HepG2 (cell line): ENCODE results near the gene TCEA3. TPM values are rescaled to one million over a fixed set of nuclear protein-coding genes. Genes with fewer than 3 reads are reported as not detected.
A peak's percentile ranks its signal among the peaks of the same experiment; 100 is the strongest.

ENCODE experiments used
- HMGXB3 ChIP-seq: sonication (generic); formaldehyde crosslinking; IDR thresholded peaks from 2 replicates; pipeline ENCODE4 v1.4.0; 2020; ENCODE audit warnings: missing genetic modification reagents, borderline replicate concordance
- IKZF1 ChIP-seq: fragments of 450-650 bp; IDR thresholded peaks from 2 replicates; pipeline ENCODE4 v1.7.1; 2016
- MED1 ChIP-seq: sonication (generic); formaldehyde crosslinking; IDR thresholded peaks from 2 replicates; pipeline ENCODE4 v1.4.0; 2020; ENCODE audit warnings: missing genetic modification reagents
- MTERF4 ChIP-seq: sonication (generic); formaldehyde crosslinking; IDR thresholded peaks from 2 replicates; pipeline ENCODE4 v1.8.0; 2023; ENCODE audit warnings: mild to moderate bottlenecking, missing genetic modification reagents
- MXD3 ChIP-seq: IDR thresholded peaks from 2 replicates; pipeline ENCODE4 v1.6.1; 2016; ENCODE audit warnings: mild to moderate bottlenecking, missing biosample characterization, missing genetic modification reagents
- NFIC ChIP-seq: IDR thresholded peaks from 2 replicates; pipeline ENCODE4 v1.6.1; 2012; ENCODE audit warnings: mild to moderate bottlenecking, low read length, inconsistent platforms
- NKX3-1 ChIP-seq: sonication (generic); formaldehyde crosslinking; IDR thresholded peaks from 2 replicates; pipeline ENCODE4 v1.5.0; 2020; ENCODE audit warnings: missing genetic modification reagents
- PBX2 ChIP-seq: IDR thresholded peaks from 2 replicates; pipeline ENCODE4 v1.6.1; 2016; ENCODE audit warnings: control low read depth
- RCOR2 ChIP-seq: IDR thresholded peaks from 2 replicates; pipeline ENCODE4 v1.6.1; 2016; ENCODE audit warnings: missing biosample characterization, missing genetic modification reagents
- SMARCE1 ChIP-seq: fragments of 450-650 bp; IDR thresholded peaks from 2 replicates; pipeline ENCODE4 v1.6.1; 2017; ENCODE audit warnings: borderline replicate concordance
- SNAPC5 ChIP-seq: sonication (generic); formaldehyde crosslinking; IDR thresholded peaks from 2 replicates; pipeline ENCODE4 v1.8.1; 2023; ENCODE audit warnings: mild to moderate bottlenecking, missing genetic modification reagents, borderline replicate concordance
- TFAP4 ChIP-seq: sonication (generic); IDR thresholded peaks from 2 replicates; pipeline ENCODE4 v1.6.1; 2016; ENCODE audit warnings: low read depth, borderline replicate concordance
- ZBTB43 ChIP-seq: sonication (generic); formaldehyde crosslinking; conservative IDR thresholded peaks from 2 replicates; pipeline ENCODE4 v1.4.0; 2020; ENCODE audit warnings: missing genetic modification reagents
- ZNF333 ChIP-seq: sonication (generic); formaldehyde crosslinking; IDR thresholded peaks from 2 replicates; pipeline ENCODE4 v1.4.0; 2020; ENCODE audit warnings: mild to moderate bottlenecking, missing genetic modification reagents, borderline replicate concordance
- ZNF414 ChIP-seq: sonication (generic); formaldehyde crosslinking; IDR thresholded peaks from 2 replicates; pipeline ENCODE4 v1.5.0; 2020; ENCODE audit warnings: missing genetic modification reagents
- ZNF510 ChIP-seq: sonication (generic); formaldehyde crosslinking; IDR thresholded peaks from 2 replicates; pipeline ENCODE4 v1.4.0; 2020; ENCODE audit warnings: low read depth, mild to moderate bottlenecking, missing genetic modification reagents
- ZNF746 ChIP-seq: sonication (generic); formaldehyde crosslinking; IDR thresholded peaks from 2 replicates; pipeline ENCODE4 v1.8.0; 2022; ENCODE audit warnings: mild to moderate bottlenecking, missing genetic modification reagents
- ZNF781 ChIP-seq: sonication (generic); formaldehyde crosslinking; IDR thresholded peaks from 2 replicates; pipeline ENCODE4 v1.5.1; 2020; ENCODE audit warnings: borderline replicate concordance, mild to moderate bottlenecking, missing genetic modification reagents; ENCODE audit errors: not compliant biosample characterization
- polyA plus RNA-seq, 8 experiments: library from polyadenylated mRNA; depleted of rRNA in 3 of 8; stranded (reverse) in 7 of 8; unstranded in 1 of 8; fragments of >200 nt; fragmentation: Illumina TruSeq in 4 of 8; extraction: Trizol in 4 of 8; gene quantifications; 2 replicates each; pipeline versions ENCODE4 v1.2.1 to v1.2.3, GENCODE V29; 2011 to 2016; ENCODE audit warnings: low read depth in 4 of 8, missing spikeins in 1 of 8, mixed read lengths in 1 of 8; ENCODE audit not compliant: insufficient read depth in 1 of 8
- total RNA-seq, 5 experiments: library from RNA; depleted of rRNA; stranded (reverse); fragments of >200 nt; fragmentation: Illumina TruSeq; extraction: Trizol; gene quantifications; 2 replicates each; pipeline ENCODE4 v1.2.3, GENCODE V29; 2016; ENCODE audit warnings: low read depth in 1 of 5

The TCEA3 gene
- total and polyA plus RNA-seq, 2 of the 13 experiments (the other 11 are each of a cell fraction or from before 2014, with no cell fraction given): 55.5 to 84.6 TPM

- TF ChIP-seq TFAP4 (no peak; the same call in 1 of the 2 replicates), ZNF333 (CRISPR knock-in tag) (no peak), ZNF510 (CRISPR knock-in tag) (0 out of 2 replicates have a peak, but pooled peaks have one; percentile 36), RCOR2 (no peak), HMGXB3 (CRISPR knock-in tag) (no peak), IKZF1 (no peak), PBX2 (CRISPR knock-in tag) (peak; percentile 97), NFIC (no peak), ZNF781 (CRISPR knock-in tag) (peak; percentile 21), NKX3-1 (CRISPR knock-in tag) (no peak), MXD3 (CRISPR knock-in tag) (peak; percentile 64; the same call in 1 of the 2 replicates), SNAPC5 (CRISPR knock-in tag) (0 out of 2 replicates have a peak, but pooled peaks have one; percentile 60), MED1 (CRISPR knock-in tag) (peak; percentile 43; the same call in 1 of the 2 replicates), ZNF414 (CRISPR knock-in tag) (peak; percentile 81), ZBTB43 (CRISPR knock-in tag) (peak; percentile 44), ZNF746 (no peak; the same call in 1 of the 2 replicates), SMARCE1 (no peak), MTERF4 (CRISPR knock-in tag) (0 out of 2 replicates have a peak, but pooled peaks have one; percentile 44)
These were observed 80.2 kb downstream of the TCEA3 start, which contains the start of gene HNRNPR (continued) for GRCh38 chr1:23344111-23344986.
